ENCODE measurements around the gene GPC3.

GPC3 gene

DNA sequence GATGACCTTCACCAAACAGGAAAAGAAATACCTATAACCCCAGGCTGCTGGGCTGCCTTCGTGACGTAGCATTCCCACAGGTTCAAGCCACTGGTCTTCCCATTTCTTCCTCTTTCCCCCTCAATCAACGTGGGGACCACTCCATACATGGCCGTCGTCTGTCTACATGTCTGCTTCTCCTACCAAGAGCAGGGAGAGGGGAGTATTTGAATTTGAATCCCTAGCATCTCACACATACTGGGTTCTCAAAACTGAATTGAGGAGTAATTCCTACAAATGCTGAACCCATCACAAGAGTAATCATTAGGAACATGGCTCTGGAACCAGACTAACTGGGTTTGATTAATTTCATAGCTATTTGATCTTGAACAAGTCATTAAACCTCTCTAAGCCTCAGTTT lies 17.3 kb downstream of the GPC3 start:
- DNase-seq (ENCODE audit: low read depth) = no peak

DNA sequence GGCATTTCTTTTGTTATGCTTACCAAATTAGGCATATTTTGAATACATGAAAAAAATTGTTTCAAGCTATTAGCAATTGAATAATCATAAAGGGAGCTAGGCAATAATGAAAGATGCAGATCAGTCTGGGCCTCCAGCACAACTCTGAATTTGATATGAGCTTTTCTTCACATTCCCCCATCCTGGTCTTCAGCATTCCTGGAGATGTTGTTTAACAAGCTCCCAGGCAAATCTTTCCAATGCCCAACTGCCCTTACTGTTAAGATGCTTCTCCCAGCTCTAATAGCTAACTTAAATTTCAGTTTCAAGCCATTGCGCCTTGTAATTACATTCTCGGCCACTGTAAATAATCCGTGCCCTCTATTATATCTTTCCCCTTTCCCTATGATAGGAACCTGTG lies 19.2 kb downstream of the GPC3 start:
- no peak for DNase-seq (ENCODE audit: low read depth)

DNA sequence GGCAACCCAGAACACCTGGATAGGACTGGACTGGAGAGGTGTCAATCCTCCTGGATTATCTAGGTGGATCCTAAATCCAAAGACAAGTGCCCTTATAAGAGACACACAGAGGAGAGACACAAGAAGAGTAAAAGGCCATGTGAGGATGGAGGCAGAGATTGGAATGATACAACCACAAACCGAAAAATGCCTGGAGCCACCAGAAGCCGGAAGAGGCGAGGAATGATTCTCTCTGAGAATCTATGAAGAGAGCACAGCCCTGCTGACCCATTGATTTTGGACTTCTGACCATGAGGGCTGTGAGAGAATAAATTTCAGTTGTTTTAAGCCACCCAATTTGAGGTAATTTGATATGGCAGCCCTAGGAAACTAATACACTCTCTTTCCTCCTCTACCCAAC lies 20.1 kb downstream of the GPC3 start:
- no peak for DNase-seq (ENCODE audit: low read depth)

DNA sequence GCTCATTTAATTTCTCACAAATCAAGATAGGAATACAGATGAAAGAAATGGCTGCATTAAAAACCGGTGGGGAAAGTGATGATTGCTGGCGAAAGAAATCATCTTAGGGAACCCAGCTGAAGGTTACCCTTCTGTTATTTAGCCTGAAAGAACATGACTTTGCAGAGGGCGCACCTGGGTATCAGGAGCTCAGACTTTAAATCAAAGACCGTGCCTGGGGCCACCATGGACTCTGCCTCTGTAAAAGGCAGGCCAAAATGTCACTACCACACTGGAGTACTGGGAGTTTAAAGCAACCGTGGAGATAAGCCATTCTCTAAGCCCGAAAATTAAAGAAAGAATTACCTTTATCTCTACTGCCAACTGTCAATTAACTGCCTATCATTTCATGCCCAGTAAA lies 24.3 kb downstream of the GPC3 start:
- DNase-seq (ENCODE audit: low read depth) = no peak

DNA sequence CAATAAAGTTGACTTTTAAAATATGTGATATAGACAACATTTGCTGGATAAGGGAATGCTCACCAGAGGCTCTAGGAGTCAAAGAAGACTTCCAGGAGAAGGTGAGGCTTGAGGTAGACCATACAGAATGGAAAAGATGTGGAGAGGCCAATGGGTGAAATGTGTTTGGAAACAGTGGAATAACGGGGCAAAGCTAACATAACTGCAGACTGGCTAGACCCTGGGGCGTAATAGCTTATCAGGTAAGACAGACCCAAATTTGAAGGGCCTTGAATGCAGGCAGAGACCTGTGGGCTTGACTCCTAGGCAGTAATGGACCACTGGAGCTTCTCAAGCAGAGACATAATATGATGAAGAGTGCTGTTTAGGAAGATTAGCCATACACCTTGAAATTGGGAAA lies 25.4 kb downstream of the GPC3 start:
- DNase-seq (ENCODE audit: low read depth) = no peak

DNA sequence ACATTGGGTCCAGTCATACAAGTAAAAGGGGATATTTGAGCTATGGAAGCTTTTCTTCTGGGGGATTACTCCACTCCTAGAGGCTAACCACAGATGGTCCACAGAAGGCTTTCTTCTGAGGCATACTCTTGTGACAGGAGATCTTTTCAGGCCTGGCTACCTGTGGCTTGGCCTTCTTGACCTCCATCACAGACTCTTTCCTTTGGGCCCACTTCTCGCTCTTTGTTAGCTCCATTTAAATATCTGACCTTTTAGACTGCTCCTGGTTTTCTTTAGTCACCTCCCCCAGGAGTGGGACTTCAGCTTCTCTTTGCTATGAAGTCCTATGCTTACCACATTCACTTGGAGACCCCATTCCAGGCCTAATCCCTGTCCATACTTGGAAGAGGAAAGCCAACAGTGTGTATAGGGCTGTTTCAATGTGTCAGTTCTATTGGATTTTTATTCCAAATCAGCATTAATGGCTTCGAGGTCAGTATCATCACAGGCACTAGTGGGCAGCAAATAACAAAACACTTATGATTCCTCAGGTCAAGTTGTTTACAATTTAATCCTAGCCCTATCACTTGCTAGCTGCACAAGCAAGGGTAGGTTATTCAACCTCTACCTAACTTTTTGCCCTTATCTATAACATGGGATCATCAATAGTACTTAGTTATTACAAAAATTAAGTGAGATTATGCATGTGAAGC lies 26.3 kb downstream of the GPC3 start:
- DNase-seq (ENCODE audit: low read depth) = no peak

DNA sequence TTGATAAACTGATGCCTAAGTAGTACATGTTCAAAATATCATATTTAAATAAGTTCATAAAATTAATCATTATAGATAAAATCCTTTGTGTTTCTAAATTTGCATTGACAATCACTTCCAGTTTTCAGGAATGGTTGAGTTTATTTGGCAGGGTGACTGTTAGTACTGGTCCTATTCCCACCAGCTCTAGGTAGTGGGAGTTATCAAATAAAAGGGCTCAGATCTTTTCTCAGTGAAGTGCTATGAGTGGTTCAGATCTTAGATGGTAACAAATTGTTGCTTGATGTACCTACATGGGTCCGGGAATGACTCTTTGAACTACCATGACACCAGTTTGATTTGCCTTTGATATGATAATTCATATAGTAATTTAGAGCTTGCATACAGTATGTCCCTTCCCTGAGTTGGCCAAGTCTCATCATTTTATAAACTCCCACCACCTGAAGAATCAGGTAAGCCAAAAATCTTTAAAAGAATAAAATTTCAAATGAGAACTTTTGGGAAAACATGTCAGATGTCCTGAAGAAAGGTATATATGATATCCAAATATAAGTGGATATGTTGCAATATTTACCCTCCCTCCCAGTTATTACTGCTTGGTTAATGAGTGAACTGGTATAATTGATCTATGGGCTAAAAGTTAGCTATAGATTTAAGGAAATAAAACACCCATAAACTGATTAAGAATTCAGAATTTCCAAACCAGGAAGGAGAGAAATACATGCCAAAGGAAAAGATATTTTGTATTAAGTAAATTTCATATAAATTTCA lies 28.6 kb downstream of the GPC3 start:
- DNase-seq (ENCODE audit: low read depth) = no peak

DNA sequence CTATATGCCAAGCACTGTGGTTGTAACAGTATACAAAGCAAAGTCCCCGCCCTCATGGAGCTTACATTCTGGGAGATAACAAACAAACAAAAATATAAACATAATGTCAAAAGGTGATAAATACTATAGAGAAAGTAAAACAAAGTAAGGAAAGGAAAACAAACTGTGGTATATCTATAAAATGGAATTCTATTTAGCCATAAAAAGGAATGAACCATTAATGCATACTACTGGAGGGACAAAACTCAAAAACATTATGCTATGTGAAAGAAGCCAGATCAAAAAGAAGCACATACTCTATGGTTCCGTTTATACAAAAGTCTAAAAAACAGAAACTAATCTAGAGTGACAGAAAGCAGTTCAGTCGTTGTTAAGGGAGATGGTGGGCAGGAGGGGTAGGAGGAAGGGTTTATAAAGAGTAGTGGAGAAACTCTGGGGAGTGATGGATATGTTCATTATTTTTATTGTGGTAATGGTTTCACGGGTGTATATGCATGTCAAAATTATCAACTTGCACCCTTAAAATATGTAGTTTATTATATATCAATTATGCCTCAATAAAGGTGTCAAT lies 31.5 kb downstream of the GPC3 start:
- no peak for DNase-seq (ENCODE audit: low read depth)

DNA sequence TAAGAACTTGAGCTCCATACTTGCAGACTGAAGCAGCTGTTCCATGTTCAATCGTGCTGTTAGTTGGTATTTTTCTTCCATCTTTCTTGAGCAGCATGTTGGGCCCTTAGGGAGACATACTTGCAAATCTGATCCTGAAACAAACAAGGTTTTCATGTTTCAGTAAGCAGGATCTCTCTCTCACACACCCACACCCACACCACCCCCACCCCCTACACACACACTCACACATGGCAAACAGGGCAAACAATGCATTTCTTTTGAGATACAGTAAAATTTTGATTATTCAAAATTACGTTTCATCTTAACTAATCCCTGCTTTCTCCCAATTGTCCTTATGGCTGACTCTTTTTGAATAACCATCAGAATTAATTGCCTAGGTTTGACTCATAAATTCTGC lies 32.3 kb downstream of the GPC3 start:
- DNase-seq (ENCODE audit: low read depth) = no peak

DNA sequence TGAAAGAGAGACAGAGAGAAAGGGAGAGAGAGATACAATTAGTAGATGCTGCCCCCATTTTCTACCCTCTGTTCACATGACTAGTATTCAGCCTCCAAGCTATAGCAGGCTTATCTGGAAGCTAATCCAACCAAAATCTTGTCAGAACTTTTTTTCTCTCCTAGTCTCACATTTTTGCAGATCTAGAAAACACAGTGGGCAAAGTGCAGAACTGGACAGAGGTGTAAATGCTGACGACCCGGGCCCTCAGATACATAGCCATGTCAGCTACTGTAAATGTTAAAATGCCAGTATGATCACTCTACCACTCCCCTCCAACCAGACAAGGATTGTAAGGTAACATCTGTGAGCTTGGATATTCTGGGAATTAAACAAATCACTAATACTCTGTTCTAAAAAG lies 34.3 kb downstream of the GPC3 start:
- DNase-seq (ENCODE audit: low read depth) = no peak

DNA sequence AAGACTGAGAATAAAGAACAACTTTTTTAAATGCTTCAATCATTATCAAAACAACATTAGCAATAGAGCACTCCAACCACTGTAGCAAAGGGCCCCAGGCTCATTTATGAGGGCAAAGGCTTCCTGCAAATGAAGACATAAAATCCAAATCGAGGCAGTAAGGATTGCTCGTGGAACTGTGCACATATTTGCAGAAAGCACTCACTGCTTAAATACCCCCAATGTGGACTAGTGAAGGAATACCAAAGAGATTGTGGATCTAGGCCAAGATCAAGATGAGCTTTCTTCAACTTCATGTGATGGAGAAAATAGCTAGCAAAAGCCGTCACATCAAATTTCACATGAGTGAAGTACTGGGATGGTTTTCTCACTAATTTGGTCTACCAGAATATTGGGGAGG lies 35.2 kb downstream of the GPC3 start:
- no peak for DNase-seq (ENCODE audit: low read depth)

DNA sequence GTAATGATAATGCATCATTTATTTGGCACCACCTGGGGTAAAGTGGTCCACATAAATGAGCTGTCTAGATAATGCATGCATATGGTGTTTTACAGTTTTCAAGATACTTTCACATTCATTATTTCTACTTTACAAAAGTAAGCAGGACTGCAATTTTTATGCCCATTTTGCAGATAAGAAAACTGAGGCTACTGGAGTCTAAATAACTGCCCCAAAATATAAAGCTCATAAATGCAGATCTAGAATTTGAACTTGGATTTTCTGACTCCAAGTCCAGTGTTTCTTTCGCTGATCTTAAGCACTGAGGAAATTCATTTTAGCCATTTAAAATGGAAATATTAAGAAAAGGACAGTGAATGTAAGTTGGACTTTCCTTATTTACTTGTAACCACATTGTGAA lies 36.5 kb downstream of the GPC3 start:
- no peak for DNase-seq (ENCODE audit: low read depth)

DNA sequence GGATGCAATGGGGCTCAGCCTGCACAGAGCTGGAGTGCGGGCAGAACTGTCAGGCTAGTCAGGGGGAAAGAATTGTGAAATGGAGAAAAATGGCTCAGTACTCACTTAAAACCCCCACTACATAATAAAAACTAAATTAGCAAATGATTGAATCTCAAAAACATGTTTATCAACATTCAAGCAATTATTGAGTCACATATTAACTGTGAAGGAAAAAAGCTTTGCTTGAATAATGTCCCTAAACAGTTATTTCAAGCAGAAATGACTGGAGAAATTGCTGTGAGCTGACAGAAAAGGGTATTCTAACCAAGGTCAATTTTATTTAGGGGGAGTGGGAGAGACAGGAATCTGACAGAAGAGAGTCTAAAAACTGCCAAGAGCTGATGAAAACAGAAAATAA lies 37.4 kb downstream of the GPC3 start:
- DNase-seq (ENCODE audit: low read depth) = no peak

DNA sequence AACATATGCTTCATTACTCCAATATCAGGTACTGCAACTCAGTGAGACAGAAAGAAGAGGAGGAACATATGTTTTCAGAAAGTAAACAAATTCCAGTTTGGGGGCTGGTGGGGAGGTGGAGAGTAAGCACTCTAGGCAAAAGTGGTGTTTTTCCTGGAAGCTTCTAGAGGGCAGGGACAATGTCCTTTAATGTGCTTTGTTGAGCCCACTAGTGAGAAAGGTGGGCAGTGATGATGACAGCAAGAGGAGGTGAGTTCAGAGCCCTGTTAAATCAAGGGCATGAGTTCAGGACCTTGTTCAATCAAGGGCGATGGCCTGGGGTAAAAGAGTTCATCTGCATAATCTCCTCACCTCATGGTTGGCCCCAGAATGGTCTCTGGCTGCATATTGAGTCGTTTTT lies 38.4 kb downstream of the GPC3 start:
- DNase-seq (ENCODE audit: low read depth) = no peak

DNA sequence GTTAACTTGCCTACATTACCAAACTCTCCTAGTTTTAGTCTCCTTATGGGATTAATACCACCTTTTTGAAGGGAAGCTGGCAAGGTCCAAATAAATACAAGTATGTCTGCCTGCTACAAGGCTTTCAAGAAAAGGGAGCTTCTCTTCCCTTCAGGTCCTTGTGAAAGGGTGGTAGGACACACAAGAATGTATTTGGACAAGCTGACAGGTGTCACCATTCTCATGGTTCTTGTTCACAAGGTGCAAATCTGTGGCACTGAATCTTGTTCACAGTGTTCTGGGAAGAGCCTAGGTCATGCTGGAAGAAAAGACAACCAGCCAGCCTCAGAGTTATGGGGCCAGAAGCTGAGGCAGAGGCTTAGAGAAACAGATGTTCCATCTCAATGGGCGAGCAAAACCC lies 41.9 kb downstream of the GPC3 start:
- no peak for DNase-seq (ENCODE audit: low read depth)

DNA sequence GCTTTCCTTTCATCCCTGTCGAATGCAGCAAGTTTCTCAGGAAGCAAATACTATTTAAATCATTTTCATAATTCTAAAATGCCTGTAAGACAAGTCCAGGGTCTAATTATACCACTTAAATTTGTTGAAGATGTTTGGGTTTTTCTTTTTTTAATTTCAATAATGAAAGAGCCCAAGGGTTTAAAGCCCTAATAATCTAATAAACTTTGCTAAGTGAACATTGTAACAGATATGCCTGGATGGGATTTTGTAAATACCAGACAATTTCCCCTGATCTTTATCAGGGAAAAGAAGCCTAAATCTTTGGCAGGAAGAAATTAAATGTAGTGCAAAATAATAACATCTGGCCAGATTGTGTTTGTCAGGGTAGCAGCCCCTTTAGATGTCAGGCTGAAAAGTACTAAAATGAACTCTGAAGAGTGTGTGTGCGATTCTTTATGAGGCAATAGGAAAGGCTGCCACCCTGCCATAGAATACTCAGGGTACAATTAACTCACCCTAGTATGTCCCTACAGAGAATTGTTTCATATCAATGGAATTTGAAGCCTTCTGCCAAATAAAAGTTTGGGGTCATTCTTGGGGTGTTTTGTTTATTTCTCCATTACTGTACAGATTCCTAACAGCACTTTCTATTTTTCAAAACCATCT lies 45.6 kb downstream of the GPC3 start:
- no peak for DNase-seq (ENCODE audit: low read depth)

DNA sequence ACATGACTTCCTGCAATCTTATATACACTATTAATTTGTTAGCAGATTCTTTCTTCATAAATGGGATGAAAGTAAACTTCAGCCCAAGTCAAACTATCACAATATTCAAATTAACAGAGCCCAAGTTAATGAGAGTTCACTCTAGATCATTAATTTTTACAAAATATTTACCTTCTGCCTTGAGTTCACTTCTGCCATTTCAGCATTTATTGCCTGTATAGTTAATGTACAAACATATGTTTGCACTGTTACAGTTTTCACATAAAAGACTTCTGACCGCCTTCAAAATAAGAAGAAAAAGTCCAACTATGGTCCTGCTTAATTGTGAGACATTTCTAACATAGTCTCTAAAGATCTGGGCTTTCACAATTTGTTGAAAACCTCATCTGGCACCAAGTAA lies 46.9 kb downstream of the GPC3 start:
- no peak for DNase-seq (ENCODE audit: low read depth)

DNA sequence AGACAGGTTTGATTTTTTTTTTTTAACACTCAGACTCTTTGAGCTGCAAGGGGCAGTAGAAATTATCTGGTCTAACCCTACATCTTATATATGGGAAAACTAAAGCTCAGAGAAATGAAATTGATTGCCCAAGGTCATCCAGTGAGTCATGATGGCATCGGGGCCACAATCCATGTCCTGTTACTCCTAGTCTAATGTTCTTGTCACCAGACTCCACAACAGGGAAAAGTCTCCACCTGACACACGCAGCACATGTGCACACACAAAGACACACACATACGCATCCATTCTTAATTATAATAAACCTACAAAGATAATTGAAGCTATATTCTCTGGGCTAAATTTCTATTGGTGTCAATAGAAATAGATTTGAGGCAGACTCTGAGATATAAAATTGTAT lies 48.4 kb downstream of the GPC3 start:
- DNase-seq (ENCODE audit: low read depth) = no peak

DNA sequence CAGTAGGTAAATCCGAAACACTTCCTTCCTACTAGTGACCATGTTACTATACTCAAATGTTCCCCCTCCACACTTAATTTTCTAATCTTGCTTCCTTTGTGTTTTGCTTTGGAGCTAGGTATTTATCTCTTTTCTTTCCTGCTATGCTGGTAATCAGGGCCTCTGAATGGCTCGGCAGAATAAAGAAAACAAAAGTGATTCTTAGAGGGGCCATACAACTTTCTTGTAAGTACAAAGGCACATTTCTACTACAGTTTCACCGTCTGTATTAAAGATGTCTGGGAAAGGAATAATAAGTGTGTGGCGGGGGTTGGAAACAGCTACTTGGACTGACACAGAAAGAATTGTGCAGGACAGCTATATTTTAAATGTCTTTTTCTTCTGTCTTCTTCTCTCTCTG lies 50.3 kb downstream of the GPC3 start:
- no peak for DNase-seq (ENCODE audit: low read depth)

DNA sequence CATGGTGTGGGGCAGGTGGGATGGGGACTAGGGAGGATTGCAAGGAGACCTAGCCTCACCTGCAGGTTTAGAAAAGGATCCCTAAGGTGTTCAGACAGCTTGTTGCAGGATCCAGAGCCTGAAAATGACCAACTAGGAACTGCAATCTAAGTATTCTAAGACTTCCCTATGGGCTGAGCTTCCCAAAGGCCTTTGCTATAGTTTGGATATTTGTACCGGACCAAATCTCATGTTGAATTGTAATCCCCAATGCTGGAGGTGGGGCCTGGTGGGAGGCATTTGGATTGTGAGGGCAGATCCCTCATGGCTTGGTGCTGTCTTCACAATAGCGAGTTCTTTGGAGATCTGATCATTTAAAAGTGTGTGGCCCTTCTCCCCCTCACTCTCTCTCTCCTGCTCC lies 52.1 kb downstream of the GPC3 start:
- no peak for DNase-seq (ENCODE audit: low read depth)

DNA sequence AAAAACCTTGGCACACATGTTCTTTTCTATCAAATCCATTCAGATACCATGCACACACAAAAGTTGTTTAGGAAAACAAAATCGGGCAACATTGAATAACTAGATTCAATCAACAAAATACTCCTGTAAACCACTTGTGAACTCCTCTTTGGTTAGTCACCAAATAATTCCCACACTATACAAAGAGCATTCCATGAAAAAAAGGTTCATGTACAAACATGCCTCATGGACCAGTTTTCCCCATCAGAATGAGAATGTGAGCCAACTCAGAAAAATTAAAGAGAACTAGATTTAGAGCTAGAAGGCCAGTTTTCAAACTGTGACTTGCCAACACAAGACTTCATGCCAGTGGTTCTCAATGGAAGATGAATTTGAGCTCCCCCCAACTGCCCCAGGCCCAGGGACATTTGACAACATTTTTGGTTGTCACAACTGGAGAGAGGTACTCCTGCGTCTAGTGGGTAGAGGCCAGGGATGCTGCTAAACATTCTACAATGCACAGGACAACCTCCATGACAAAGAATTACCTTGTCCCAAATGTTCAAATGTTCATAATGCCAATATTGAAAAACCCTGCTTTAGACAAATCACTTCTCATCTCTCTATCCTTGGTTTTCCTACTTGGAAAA lies 55.4 kb downstream of the GPC3 start:
- no peak for DNase-seq (ENCODE audit: low read depth)

DNA sequence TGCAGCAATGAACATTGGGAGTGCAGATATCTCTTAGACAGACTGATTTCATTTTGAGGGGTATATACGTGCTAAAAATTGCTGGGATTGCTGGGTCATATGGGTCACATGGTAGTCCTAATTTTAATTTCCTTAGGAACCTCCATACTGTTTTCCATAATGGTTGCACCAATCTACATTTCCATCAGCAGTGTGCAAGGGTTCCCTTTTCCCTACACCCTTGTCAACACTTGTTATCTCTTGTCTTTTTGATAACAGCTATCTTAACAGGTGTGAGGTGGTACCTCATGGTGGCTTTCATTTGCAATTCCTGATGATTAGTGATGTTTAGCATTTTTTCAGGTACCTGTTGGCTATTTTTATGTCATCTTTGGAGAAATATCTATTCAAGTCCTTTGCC lies 57.0 kb downstream of the GPC3 start:
- DNase-seq (ENCODE audit: low read depth) = no peak

DNA sequence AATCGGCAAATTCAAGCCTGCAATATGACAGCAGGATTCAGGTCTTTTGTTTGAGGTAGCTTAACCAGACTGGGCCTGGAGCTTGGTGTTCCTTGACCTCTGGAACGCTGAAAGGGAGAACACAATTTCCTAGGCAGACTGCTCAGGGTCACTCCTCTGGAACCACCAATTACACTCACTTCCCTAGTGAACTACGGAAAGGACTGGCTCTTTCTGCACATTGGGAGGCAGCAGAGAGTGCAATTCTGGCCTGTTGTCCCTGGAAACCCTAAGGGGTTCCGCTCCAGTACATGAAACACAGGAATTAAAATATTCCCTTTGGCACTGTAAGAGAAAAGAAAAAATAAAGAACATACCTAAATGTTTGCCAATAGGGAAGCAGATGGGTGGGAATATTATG lies 58.6 kb downstream of the GPC3 start:
- no peak for DNase-seq (ENCODE audit: low read depth)
